Neuron (in vitro differentiated cells): Measurements from ENCODE around the gene CPLX1.
"Not testable (repeated sequence)": the region's sequence is repeated elsewhere in the genome, so short reads cannot be mapped to it uniquely, and the experiment has no call there.

Experiments
- H2AFZ ChIP-seq: one replicate; pipeline ENCODE4 v1.6.1; 2013; ENCODE audit warnings: low read depth, mild to moderate bottlenecking, inconsistent platforms, low read length, moderate library complexity
- H3K27me3 ChIP-seq: one replicate; pipeline ENCODE4 v1.6.1; 2013; ENCODE audit warnings: low read length; ENCODE audit not compliant: insufficient read depth
- H3K36me3 ChIP-seq: one replicate; pipeline ENCODE4 v1.6.1; 2013; ENCODE audit warnings: low read length; ENCODE audit not compliant: insufficient read depth
- H3K4me1 ChIP-seq: one replicate; pipeline ENCODE4 v1.6.1; 2013; ENCODE audit warnings: low read length; ENCODE audit not compliant: insufficient read depth
- H3K4me3 ChIP-seq: 2 replicates; pipeline ENCODE4 v1.5.1; 2013; ENCODE audit warnings: mild to moderate bottlenecking, low read length, moderate library complexity
- H3K9me3 ChIP-seq: one replicate; pipeline ENCODE4 v1.6.1; 2013; ENCODE audit warnings: low read length

Gene CPLX1

GRCh38 chr4:749698-750666 is 75.9 kb downstream of the CPLX1 start:
- Histone ChIP-seq H3K27me3 (no peaks in the 10 kb centered on the region), H3K36me3 (peaks cover 66% of the 10 kb centered on the region), H2AFZ (no peak overlapping the region), H3K9me3 (peaks cover 3% of the 10 kb centered on the region), H3K4me1 (no peaks in the 10 kb centered on the region), H3K4me3 (no peak overlapping the region)

- H3K27me3 ChIP-seq: no peaks in the 10 kb centered on the region
- no peaks in the 10 kb centered on the region for H3K4me1 ChIP-seq
- no peak overlapping the region for H2AFZ ChIP-seq
- H3K36me3 ChIP-seq: peaks cover 60% of the 10 kb centered on the region
- peaks cover 3% of the 10 kb centered on the region for H3K9me3 ChIP-seq
- H3K4me3 ChIP-seq: no peak overlapping the region
Measured at GRCh38 chr4:748461-748860, 77.5 kb downstream of the CPLX1 start.

- H3K36me3 ChIP-seq: peaks cover 58% of the 10 kb centered on the region
- H3K4me1 ChIP-seq: no peaks in the 10 kb centered on the region
- no peak overlapping the region for H3K4me3 ChIP-seq
- no peaks in the 10 kb centered on the region for H3K27me3 ChIP-seq
- H3K9me3 ChIP-seq: peaks cover 3% of the 10 kb centered on the region
- no peak overlapping the region for H2AFZ ChIP-seq
Measured at GRCh38 chr4:747546-748170, 78.3 kb downstream of the CPLX1 start.

GRCh38 chr4:744212-744841 is 81.6 kb downstream of the CPLX1 start:
- Histone ChIP-seq H3K27me3 (no peaks in the 10 kb centered on the region), H3K4me3 (no peak overlapping the region), H3K4me1 (no peaks in the 10 kb centered on the region), H3K9me3 (peaks cover 3% of the 10 kb centered on the region), H3K36me3 (peaks cover 57% of the 10 kb centered on the region), H2AFZ (no peak overlapping the region)

GRCh38 chr4:743463-744211 is 82.3 kb downstream of the CPLX1 start:
- peaks cover 3% of the 10 kb centered on the region for H3K9me3 ChIP-seq
- H3K4me3 ChIP-seq: no peak overlapping the region
- H3K36me3 ChIP-seq: peaks cover 58% of the 10 kb centered on the region
- no peaks in the 10 kb centered on the region for H3K4me1 ChIP-seq
- H3K27me3 ChIP-seq: no peaks in the 10 kb centered on the region
- no peak overlapping the region for H2AFZ ChIP-seq

- no peak overlapping the region for H3K4me3 ChIP-seq
- no peak overlapping the region for H2AFZ ChIP-seq
- H3K9me3 ChIP-seq: no peaks in the 10 kb centered on the region
- peaks cover 56% of the 10 kb centered on the region for H3K36me3 ChIP-seq
- H3K27me3 ChIP-seq: no peaks in the 10 kb centered on the region
- no peaks in the 10 kb centered on the region for H3K4me1 ChIP-seq
Measured at GRCh38 chr4:742742-743311, 83.1 kb downstream of the CPLX1 start.

- H3K4me3 ChIP-seq: no peak overlapping the region
- H2AFZ ChIP-seq: no peak overlapping the region
- H3K4me1 ChIP-seq: no peaks in the 10 kb centered on the region
- no peaks in the 10 kb centered on the region for H3K9me3 ChIP-seq
- peaks cover 59% of the 10 kb centered on the region for H3K36me3 ChIP-seq
- H3K27me3 ChIP-seq: no peaks in the 10 kb centered on the region
Measured at GRCh38 chr4:742096-742741, 83.7 kb downstream of the CPLX1 start.

GRCh38 chr4:740656-741282 is 85.2 kb downstream of the CPLX1 start:
- Histone ChIP-seq H2AFZ (no peak overlapping the region), H3K9me3 (no peaks in the 10 kb centered on the region), H3K4me1 (no peaks in the 10 kb centered on the region), H3K36me3 (peaks cover 66% of the 10 kb centered on the region), H3K4me3 (no peak overlapping the region), H3K27me3 (no peaks in the 10 kb centered on the region)

- Histone ChIP-seq H3K27me3 (no peaks in the 10 kb centered on the region), H3K9me3 (no peaks in the 10 kb centered on the region), H2AFZ (no peak overlapping the region), H3K4me1 (no peaks in the 10 kb centered on the region), H3K4me3 (no peak overlapping the region), H3K36me3 (peaks cover 72% of the 10 kb centered on the region)
Measured at GRCh38 chr4:740011-740410, 85.9 kb downstream of the CPLX1 start.

- H3K27me3 ChIP-seq: no peaks in the 10 kb centered on the region
- no peaks in the 10 kb centered on the region for H3K4me1 ChIP-seq
- H3K4me3 ChIP-seq: no peak overlapping the region
- no peak overlapping the region for H2AFZ ChIP-seq
- peaks cover 76% of the 10 kb centered on the region for H3K36me3 ChIP-seq
- peaks cover 2% of the 10 kb centered on the region for H3K9me3 ChIP-seq
Measured at GRCh38 chr4:739569-739968, 86.4 kb downstream of the CPLX1 start.

- peaks cover 2% of the 10 kb centered on the region for H3K9me3 ChIP-seq
- no peak overlapping the region for H3K4me3 ChIP-seq
- no peaks in the 10 kb centered on the region for H3K27me3 ChIP-seq
- peaks cover 79% of the 10 kb centered on the region for H3K36me3 ChIP-seq
- H3K4me1 ChIP-seq: no peaks in the 10 kb centered on the region
- H2AFZ ChIP-seq: no peak overlapping the region
Measured at GRCh38 chr4:738781-739280, 87.1 kb downstream of the CPLX1 start.

GRCh38 chr4:736561-736960 is 89.4 kb downstream of the CPLX1 start:
- peaks cover 79% of the 10 kb centered on the region for H3K36me3 ChIP-seq
- H3K27me3 ChIP-seq, H2AFZ ChIP-seq, H3K9me3 ChIP-seq, H3K4me3 ChIP-seq, H3K4me1 ChIP-seq: not testable (repeated sequence)
